Psoas muscle (tissue), 8 donors: ENCODE data around the gene SEC24B. TPM values are rescaled to one million over a fixed set of nuclear protein-coding genes. Genes with fewer than 3 reads are reported as not detected.
"Not testable (repeated sequence)": the region's sequence is repeated elsewhere in the genome, so short reads cannot be mapped to it uniquely, and the experiment has no call there.

ENCODE experiments used
- ATAC-seq, 4 donors: fragments of 200-7000 bp; cut with Tn5 transposase; one replicate each; pipeline ENCODE4 v1.9.1; 2020; ENCODE audit warnings: moderate library complexity in 3 of 4, mild to moderate bottlenecking in 2 of 4
- DNase-seq, 2 donors: peaks; one replicate each; pipeline ENCODE4 v3.0.0-alpha.2; 2020
- H3K27ac ChIP-seq: fragments of 200-600 bp; one replicate; pipeline ENCODE4 v1.8.0; 2022
- H3K27me3 ChIP-seq, 3 donors: fragments of 200-600 bp in 1 of 3; one replicate each; pipeline versions ENCODE4 v1.6.1 to v1.8.0; 2013 to 2022; ENCODE audit warnings: low read length in 2 of 3, mild to moderate bottlenecking in 2 of 3, moderate library complexity in 1 of 3; ENCODE audit not compliant: insufficient read depth in 3 of 3
- H3K36me3 ChIP-seq, 2 donors: fragments of 200-600 bp in 1 of 2; one replicate each; pipeline versions ENCODE4 v1.6.1 to v1.8.0; 2013 to 2022; ENCODE audit warnings: low read depth in 1 of 2, mild to moderate bottlenecking in 1 of 2, moderate library complexity in 1 of 2; ENCODE audit not compliant: insufficient read depth in 1 of 2
- H3K4me1 ChIP-seq: fragments of 200-600 bp; one replicate; pipeline ENCODE4 v1.8.0; 2022
- H3K4me3 ChIP-seq: fragments of 200-600 bp; one replicate; pipeline ENCODE4 v1.8.0; 2022; ENCODE audit warnings: mild to moderate bottlenecking
- H3K9me3 ChIP-seq: fragments of 200-600 bp; one replicate; pipeline ENCODE4 v1.8.0; 2022
- CTCF ChIP-seq: fragments of 200-600 bp; IDR thresholded peaks from one replicate; pipeline ENCODE4 v1.8.0; 2022; ENCODE audit warnings: antibody characterized with exemption
- WGBS, 3 donors: extraction: QIAGEN DNeasy Blood & Tissue Kit; methylation state at CpG; one replicate each; pipeline versions ENCODE4 v1.1.6 to v1.1.7; 2013; 5-methylcytosine and 5-hydroxymethylcytosine counted together
- intact Hi-C, 2 donors: fragments of 100-400 bp; cut with DNase I; formaldehyde crosslinking; loops; one replicate each; pipeline versions ENCODE4 v1.11.0 to v1.14.2; 2022
- polyA plus RNA-seq, 3 donors: library from polyadenylated mRNA; stranded (reverse); fragments of 200-250 nt; gene quantifications; one replicate each; pipeline ENCODE4 v1.2.3, GENCODE V29; 2013
- total RNA-seq, 4 donors: library from RNA; stranded (reverse); fragmentation: NEBNext Ultra II Directional in 2 of 4; extraction: Animal tissue kit (Norgen Biotek cat#: 25700) in 2 of 4; gene quantifications; one replicate each; pipeline versions ENCODE4 v1.2.1 to v1.2.4, GENCODE V29; 2021 to 2023
- donor health status: healthy with polysubstance abuse.
- donor health status: DM: no; HTN: no; CAD: no; lungs with moderate emphysema.
- donor health status: Bipolar disorder and iron deficiency.
- donor health status: healthy.
- donor health status: DM: yes; HTN: yes; CAD: no.
- donor health status: DM: no; HTN: no; CAD: no.
- donor health status: DM: no; HTN: no; CAD: no.
- donor health status: DM: yes; HTN: yes; CAD: no.

The SEC24B gene
- total and polyA plus RNA-seq, 7 donors, result 14.6 to 34.8 (median 30.3) TPM

GRCh38 chr4:109557433-109557832 is 123.8 kb downstream of the SEC24B start:
- peaks cover 0 to 19% (median 3%) of the 10 kb centered on the region in 3 donors for H3K27me3 ChIP-seq
- peaks cover 3% of the 10 kb centered on the region for H3K4me1 ChIP-seq
- H3K27ac ChIP-seq, result no peak overlapping the region
- intact Hi-C loops, result loop anchor here in 1 of 2 donors (10.0 kb wide), 1 partner anchor 147 kb away; the partner anchor contains the start of gene CASP6
- no peaks in the 10 kb centered on the region for H3K36me3 ChIP-seq
- WGBS, 3 donors, result 94 to 97% (median 96%) methylated on average over 26 to 28 of the region's 28 CpGs
- DNase-seq (no peak), ATAC-seq (no peak)
- no peak for TF ChIP-seq CTCF
- peaks cover 3% of the 10 kb centered on the region for H3K9me3 ChIP-seq
- no peak overlapping the region for H3K4me3 ChIP-seq

- H3K9me3 ChIP-seq, H3K4me3 ChIP-seq, H3K36me3 ChIP-seq, H3K4me1 ChIP-seq, H3K27ac ChIP-seq, ATAC-seq, DNase-seq: not testable (repeated sequence)
- WGBS, 3 donors, result 83 to 90% (median 89%) methylated on average over 6 of the region's 6 CpGs
- intact Hi-C loops, result loop anchor here in 1 of 2 donors (10.0 kb wide), 1 partner anchor 147 kb away; the partner anchor contains the start of gene CASP6
- peaks cover 0 to 19% (median 3%) of the 10 kb centered on the region in 3 donors for H3K27me3 ChIP-seq
These were observed 124.5 kb downstream of the SEC24B start for GRCh38 chr4:109558095-109558494.

- peak overlapping the region; percentile 74 for H3K4me3 ChIP-seq
- TF ChIP-seq CTCF, result no peak
- DNase-seq (peak; percentile 22 to 54), ATAC-seq (peak; percentile 24 to 55 (median 30))
- H3K9me3 ChIP-seq, result peaks cover 3% of the 10 kb centered on the region
- peak overlapping the region; percentile 74 for H3K27ac ChIP-seq
- no peaks in the 10 kb centered on the region for H3K36me3 ChIP-seq
- H3K27me3 ChIP-seq, result peaks cover 0 to 19% (median 3%) of the 10 kb centered on the region in 3 donors
- intact Hi-C loops, result loop anchor here in 1 of 2 donors (10.0 kb wide), 1 partner anchor 145 kb away; the partner anchor contains the start of gene CASP6
- peaks cover 3% of the 10 kb centered on the region for H3K4me1 ChIP-seq
- 5 to 8% (median 8%) methylated on average over 27 of the region's 27 CpGs for WGBS, 3 donors
These were observed 126.0 kb downstream of the SEC24B start for GRCh38 chr4:109559625-109559982.

- intact Hi-C loops, result loop anchor here in 1 of 2 donors (10.0 kb wide), 1 partner anchor 145 kb away; the partner anchor contains the start of gene CASP6
- H3K9me3 ChIP-seq, result peaks cover 3% of the 10 kb centered on the region
- DNase-seq (peak; percentile 89 to 90), ATAC-seq (peak; percentile 83 to 94 (median 90))
- peaks cover 3% of the 10 kb centered on the region for H3K4me1 ChIP-seq
- H3K27me3 ChIP-seq, result peaks cover 0 to 19% (median 3%) of the 10 kb centered on the region in 3 donors
- H3K27ac ChIP-seq, result peak within 1 kb of the TSS; percentile 74
- no peaks in the 10 kb centered on the region for H3K36me3 ChIP-seq
- peak within 1 kb of the TSS; percentile 74 for H3K4me3 ChIP-seq
- TF ChIP-seq CTCF, result no peak
- WGBS, 3 donors, result 0 to 1% (median 0%) methylated on average over 61 to 73 of the region's 73 CpGs
These were observed 126.5 kb downstream of the SEC24B start, which contains the start of gene MCUB for GRCh38 chr4:109559983-109560686. MCUB (plus strand) TSS chr4:109560246; CDS start chr4:109560338, 92 bp downstream.

GRCh38 chr4:109560687-109561461 is 127.3 kb downstream of the SEC24B start:
- DNase-seq, result peak; percentile 36 to 57
- ATAC-seq, result peak; percentile 54 to 69 (median 58)
- Histone ChIP-seq H3K36me3 (no peaks in the 10 kb centered on the region), H3K27ac (peak overlapping the region; percentile 74), H3K4me3 (peak overlapping the region; percentile 74), H3K4me1 (peaks cover 3% of the 10 kb centered on the region), H3K27me3 (peaks cover 0 to 19% (median 3%) of the 10 kb centered on the region in 3 donors), H3K9me3 (peaks cover 3% of the 10 kb centered on the region)
- intact Hi-C loops, result no loop called here
- TF ChIP-seq CTCF, result no peak
- 3 to 5% (median 3%) methylated on average over 29 of the region's 29 CpGs for WGBS, 3 donors
